Measurements from ENCODE around the gene NAPSA. TPM values are rescaled to one million over a fixed set of nuclear protein-coding genes. Genes with fewer than 3 reads are reported as not detected.

The NAPSA gene
- total and polyA plus RNA-seq, 8 donors = 0.78 to 4.6 (median 2.3) TPM

- no peak for ATAC-seq
- H3K4me3 ChIP-seq = peak overlapping the region; percentile 24 to 71 (median 44)
- intact Hi-C loops (cut with DNase I) = no loop called here
Observed at GRCh38 chr19:50384685-50385535, 19.5 kb upstream of the NAPSA start.

DNA sequence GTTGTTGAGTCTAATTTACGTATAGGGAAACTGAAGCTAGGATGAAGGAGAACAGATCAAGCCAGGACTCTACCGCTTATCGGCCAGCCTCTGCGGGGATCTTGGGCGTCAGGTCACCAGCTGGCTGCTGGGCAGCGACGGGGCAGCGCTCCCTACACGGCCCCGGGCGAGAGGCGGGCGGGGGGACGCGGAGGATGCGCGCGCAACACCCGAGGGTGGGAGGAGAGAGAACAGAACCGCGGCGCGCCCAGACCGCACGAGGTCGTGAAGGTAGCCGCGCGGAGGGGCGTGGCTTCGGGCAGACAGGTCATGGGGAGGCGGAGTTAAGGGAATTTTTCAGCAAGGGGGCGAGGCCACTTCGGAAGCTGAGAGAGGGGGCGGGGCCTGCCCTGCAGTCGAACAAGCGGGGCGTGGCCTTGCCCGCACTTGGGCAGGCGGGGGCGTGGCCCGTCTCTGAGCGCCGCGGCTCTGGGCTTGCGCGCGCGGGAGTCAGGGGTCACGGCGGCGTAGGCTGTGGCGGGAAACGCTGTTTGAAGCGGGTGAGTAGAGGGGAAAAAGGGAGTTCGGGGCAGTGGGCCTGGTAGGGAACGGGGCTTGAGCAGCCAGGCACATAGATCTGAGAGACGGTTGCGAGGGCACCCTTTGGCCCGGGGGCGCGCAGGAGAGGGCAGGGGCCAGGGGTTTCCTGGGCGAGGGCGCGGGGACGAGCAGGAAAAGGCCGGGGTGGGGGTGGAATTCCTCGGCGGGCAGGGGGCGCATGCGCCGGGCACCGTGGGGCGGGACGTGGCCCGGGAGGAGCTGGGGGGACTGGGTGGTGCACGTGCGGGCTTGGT lies 18.6 kb upstream of the NAPSA start, which contains the start of gene POLD1:
Gene POLD1, plus strand, starts transcription at position 496 of the 833 bp plus-strand sequence. CDS start 14,505 bp downstream, outside the sequence.
- intact Hi-C loops (cut with DNase I) = no loop called here
- no peaks in the 10 kb centered on the region for H3K9me3 ChIP-seq
- FAIRE-seq (peak; percentile 17), DNase-seq (peak; percentile 97 to 99 (median 98)), ATAC-seq (peak; percentile 91 to 97 (median 94))
- TF ChIP-seq, protein P1, sequence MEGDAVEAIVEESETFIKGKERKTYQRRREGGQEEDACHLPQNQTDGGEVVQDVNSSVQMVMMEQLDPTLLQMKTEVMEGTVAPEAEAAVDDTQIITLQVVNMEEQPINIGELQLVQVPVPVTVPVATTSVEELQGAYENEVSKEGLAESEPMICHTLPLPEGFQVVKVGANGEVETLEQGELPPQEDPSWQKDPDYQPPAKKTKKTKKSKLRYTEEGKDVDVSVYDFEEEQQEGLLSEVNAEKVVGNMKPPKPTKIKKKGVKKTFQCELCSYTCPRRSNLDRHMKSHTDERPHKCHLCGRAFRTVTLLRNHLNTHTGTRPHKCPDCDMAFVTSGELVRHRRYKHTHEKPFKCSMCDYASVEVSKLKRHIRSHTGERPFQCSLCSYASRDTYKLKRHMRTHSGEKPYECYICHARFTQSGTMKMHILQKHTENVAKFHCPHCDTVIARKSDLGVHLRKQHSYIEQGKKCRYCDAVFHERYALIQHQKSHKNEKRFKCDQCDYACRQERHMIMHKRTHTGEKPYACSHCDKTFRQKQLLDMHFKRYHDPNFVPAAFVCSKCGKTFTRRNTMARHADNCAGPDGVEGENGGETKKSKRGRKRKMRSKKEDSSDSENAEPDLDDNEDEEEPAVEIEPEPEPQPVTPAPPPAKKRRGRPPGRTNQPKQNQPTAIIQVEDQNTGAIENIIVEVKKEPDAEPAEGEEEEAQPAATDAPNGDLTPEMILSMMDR (IDR thresholded peaks at IDR 0.05) = no peak
- H3K36me3 ChIP-seq = peaks cover 0 to 34% (median 13%) of the 10 kb centered on the region in 3 donors
- H3K4me3 ChIP-seq = peak within 1 kb of the TSS; percentile 24 to 71 (median 44)
- WGBS, 2 donors = 0 to 1% methylated on average over 78 of the region's 78 CpGs
- H3K27ac ChIP-seq = peak within 1 kb of the TSS; percentile 25 to 77 (median 72)
- no peaks in the 10 kb centered on the region for H3K27me3 ChIP-seq
- peaks cover 0 to 8% (median 0%) of the 10 kb centered on the region in 3 donors for H3K4me1 ChIP-seq

More at GRCh38 chr19:50384685-50385535, 19.5 kb upstream of the NAPSA start:
- 16 to 18% methylated on average over 26 of the region's 26 CpGs for WGBS, 2 donors
- no peak for FAIRE-seq
- no peaks in the 10 kb centered on the region for H3K27me3 ChIP-seq
- DNase-seq = peak in 1 of 6 donors; percentile 25
- H3K4me1 ChIP-seq = peaks cover 0 to 8% (median 0%) of the 10 kb centered on the region in 3 donors
- H3K9me3 ChIP-seq = no peaks in the 10 kb centered on the region
- TF ChIP-seq, protein P1 (IDR thresholded peaks at IDR 0.05) = no peak
- H3K27ac ChIP-seq = peak overlapping the region in 2 of 4 donors; percentile 70 to 77
- H3K36me3 ChIP-seq = peaks cover 0 to 25% (median 4%) of the 10 kb centered on the region in 3 donors

DNA sequence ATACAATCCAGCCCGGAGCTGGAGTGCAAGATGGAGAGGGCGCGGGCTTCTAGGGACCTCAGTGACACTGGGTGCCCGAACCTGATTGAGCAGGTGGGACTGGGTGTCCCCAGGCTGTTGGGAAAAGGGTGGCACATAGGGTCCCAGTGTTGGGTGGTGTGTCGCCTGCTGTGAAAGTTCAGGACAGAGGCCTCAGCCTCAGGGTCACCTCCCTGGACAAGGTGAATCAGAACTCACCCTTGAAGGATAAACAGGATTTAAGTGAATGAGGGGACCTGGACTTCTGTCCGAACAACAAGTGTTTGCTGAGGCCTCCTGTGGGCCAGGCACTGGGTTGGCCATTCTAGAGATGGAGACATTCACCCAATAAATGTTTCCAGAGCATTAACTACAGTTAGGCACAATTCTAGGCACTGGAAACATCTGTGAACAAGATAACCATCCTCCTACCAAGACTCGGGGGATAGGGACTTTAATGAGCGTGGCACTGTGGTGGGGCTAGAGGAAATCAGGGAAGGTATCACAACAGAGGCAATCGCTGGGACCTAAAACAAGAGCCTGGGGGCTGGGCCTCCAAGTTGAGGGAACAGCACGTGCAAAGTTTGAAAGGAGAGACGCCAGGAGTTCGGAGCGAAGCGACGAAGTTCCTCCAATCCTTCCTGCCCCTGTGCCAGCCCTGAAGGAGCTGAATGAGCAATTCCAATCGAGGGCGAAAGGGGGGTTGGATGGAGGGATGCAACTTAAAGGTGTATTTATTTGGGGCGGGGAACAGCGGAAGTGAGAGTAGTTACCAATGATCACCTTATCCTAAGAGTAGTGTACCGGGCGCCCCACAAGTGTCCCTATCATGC lies 17.8 kb upstream of the NAPSA start:
- Histone ChIP-seq H3K4me1 (peaks cover 0 to 8% (median 0%) of the 10 kb centered on the region in 3 donors), H3K27ac (peak overlapping the region; percentile 25 to 77 (median 72)), H3K9me3 (no peaks in the 10 kb centered on the region), H3K27me3 (no peaks in the 10 kb centered on the region), H3K36me3 (peaks cover 6 to 42% (median 19%) of the 10 kb centered on the region in 3 donors), H3K4me3 (peak overlapping the region in 2 of 4 donors; percentile 38 to 71)
- WGBS, 2 donors = 41 to 43% methylated on average over 21 of the region's 21 CpGs
- TF ChIP-seq, protein P1 (IDR thresholded peaks at IDR 0.05) = no peak
- DNase-seq (peak in 1 of 6 donors; percentile 31), ATAC-seq (peak in 2 of 4 donors; percentile 3 to 5), FAIRE-seq (no peak)
- intact Hi-C loops (cut with DNase I) = no loop called here
